LNCaP clone FGC (cell line): ENCODE results near the gene LHPP.
"Not testable (repeated sequence)": the region's sequence is repeated elsewhere in the genome, so short reads cannot be mapped to it uniquely, and the experiment has no call there.

Experiments used
- DNase-seq: peaks from one replicate; pipeline ENCODE4 v3.0.0-alpha.2; 2011; ENCODE audit warnings: low read depth
- H3K4me3 ChIP-seq: 2 replicates; pipeline ENCODE4 v1.5.1; 2011; ENCODE audit warnings: mild to moderate bottlenecking, low read depth, low read length, control low read depth
- CTCF ChIP-seq: IDR thresholded peaks from 2 replicates; pipeline ENCODE4 v1.5.1; 2012; ENCODE audit warnings: mild to moderate bottlenecking; ENCODE audit not compliant: control insufficient read depth, insufficient read depth; ENCODE audit errors: extremely low read depth

LHPP gene

GRCh38 chr10:124429576-124429975, 32.0 kb upstream of the LHPP start:
- no peak overlapping the region for H3K4me3 ChIP-seq
- TF ChIP-seq CTCF, result no peak
- DNase-seq, result no peak

GRCh38 chr10:124430077-124430476, 31.5 kb upstream of the LHPP start:
- no peak for TF ChIP-seq CTCF
- no peak for DNase-seq

GRCh38 chr10:124433461-124433860, 28.2 kb upstream of the LHPP start:
- TF ChIP-seq CTCF, result no peak
- DNase-seq, result no peak
- H3K4me3 ChIP-seq, result no peak overlapping the region

More at GRCh38 chr10:124430077-124430476, 31.5 kb upstream of the LHPP start:
- H3K4me3 ChIP-seq, result no peak overlapping the region

GRCh38 chr10:124435683-124436082, 25.9 kb upstream of the LHPP start:
- H3K4me3 ChIP-seq, DNase-seq: not testable (repeated sequence)

- H3K4me3 ChIP-seq, result no peak overlapping the region
- no peak for DNase-seq
- TF ChIP-seq CTCF, result no peak
These were observed 25.4 kb upstream of the LHPP start for GRCh38 chr10:124436191-124436638.

- DNase-seq, H3K4me3 ChIP-seq: not testable (repeated sequence)
These were observed 19.9 kb upstream of the LHPP start for GRCh38 chr10:124441694-124442093.

GRCh38 chr10:124446830-124447750, 14.5 kb upstream of the LHPP start:
- no peak for DNase-seq
- TF ChIP-seq CTCF, result no peak
- no peak overlapping the region for H3K4me3 ChIP-seq
